ENCODE measurements around the gene CAMSAP1. TPM values are rescaled to one million over a fixed set of nuclear protein-coding genes. Genes with fewer than 3 reads are reported as not detected.

The CAMSAP1 gene
- polyA plus RNA-seq, 12 donors, result 18.1 to 32.5 (median 25.4) TPM; not detected in 1

DNA sequence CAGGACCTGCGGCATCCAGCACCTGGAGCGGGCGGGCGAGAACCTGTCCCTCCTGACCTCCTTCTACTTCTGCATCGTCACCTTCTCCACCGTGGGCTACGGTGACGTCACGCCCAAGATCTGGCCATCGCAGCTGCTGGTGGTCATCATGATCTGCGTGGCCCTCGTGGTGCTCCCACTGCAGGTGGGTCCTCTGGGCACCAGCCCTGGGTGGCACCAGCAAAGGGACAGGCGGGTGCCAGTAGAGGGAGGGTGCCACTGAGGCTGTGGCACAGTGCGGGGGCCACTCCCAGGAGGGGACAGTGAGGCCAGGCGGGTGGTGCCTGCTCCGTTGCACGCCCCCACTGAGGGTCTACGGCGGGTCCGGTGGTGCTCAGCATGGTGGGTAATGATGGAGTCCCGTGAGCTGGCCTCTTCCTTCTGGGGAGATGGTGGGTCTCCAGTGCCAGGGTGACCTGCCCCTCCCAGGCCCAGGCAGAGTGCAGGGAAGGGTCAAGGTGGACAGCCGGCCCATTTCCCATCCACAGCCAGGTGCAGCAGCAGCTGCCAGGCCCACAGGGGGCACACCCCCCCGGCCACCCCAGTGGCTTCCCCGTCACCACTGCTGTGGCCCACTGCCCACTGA lies 147.6 kb downstream of the CAMSAP1 start:
- no peak for DNase-seq

DNA sequence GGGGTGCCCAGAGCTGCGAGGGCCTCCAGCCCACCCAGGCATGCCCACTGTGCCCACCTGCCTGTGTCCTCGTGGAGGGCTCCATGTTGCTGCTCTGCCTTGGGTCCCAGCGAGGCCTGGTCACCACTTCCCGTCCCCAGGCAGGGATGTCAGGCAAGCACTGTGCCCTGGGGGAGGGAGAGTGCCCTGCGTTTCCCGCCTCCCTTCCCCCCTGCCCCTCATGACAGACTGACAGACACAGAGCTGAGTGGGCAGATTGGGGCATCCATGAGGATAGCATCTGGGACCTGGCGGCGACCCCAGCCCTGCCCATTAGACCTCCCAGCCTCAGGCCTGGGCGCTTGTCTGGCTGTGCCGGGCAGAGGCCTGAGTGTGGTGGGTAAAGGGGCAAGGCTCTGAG lies 148.5 kb downstream of the CAMSAP1 start:
- no peak for DNase-seq

Other genes starting within 250 kb of the CAMSAP1 start
- gene LCN9, start 244.2 kb downstream of the CAMSAP1 start, polyA plus RNA-seq (ENCODE audit: insufficient read length in 12 of 12), result not detected
- gene SOHLH1, start 208.1 kb downstream of the CAMSAP1 start, polyA plus RNA-seq (ENCODE audit: insufficient read length in 12 of 12), result under 1 TPM in 6 of 12 donors, not detected in 6; 0.10 to 0.30 (median 0.13) TPM
- 10 to 100 TPM in 4 of 12 donors, 1 to 10 TPM in 7, not detected in 1; 4.4 to 13.2 (median 8.2) TPM for gene KCNT1, start 205.4 kb downstream of the CAMSAP1 start, polyA plus RNA-seq (ENCODE audit: insufficient read length in 12 of 12)
- 10 to 100 TPM in 11 of 12 donors, not detected in 1; 27.0 to 43.2 (median 40.6) TPM for gene UBAC1, start 53.8 kb upstream of the CAMSAP1 start, polyA plus RNA-seq (ENCODE audit: insufficient read length in 12 of 12)
- gene NACC2, start 187.7 kb upstream of the CAMSAP1 start, polyA plus RNA-seq (ENCODE audit: insufficient read length in 12 of 12), result 10 to 100 TPM in 5 of 12 donors, 1 to 10 TPM in 7; 4.9 to 60.9 (median 9.1) TPM
- gene TMEM250, start 211.3 kb upstream of the CAMSAP1 start, polyA plus RNA-seq (ENCODE audit: insufficient read length in 12 of 12), result 10 to 100 TPM in 11 of 12 donors, not detected in 1; 13.9 to 27.7 (median 18.1) TPM

Data from muscle of arm (tissue), 12 donors.